ENCODE measurements around the gene WBP4.
A peak's percentile ranks its signal among the peaks of the same experiment; 100 is the strongest.

The WBP4 gene

DNA sequence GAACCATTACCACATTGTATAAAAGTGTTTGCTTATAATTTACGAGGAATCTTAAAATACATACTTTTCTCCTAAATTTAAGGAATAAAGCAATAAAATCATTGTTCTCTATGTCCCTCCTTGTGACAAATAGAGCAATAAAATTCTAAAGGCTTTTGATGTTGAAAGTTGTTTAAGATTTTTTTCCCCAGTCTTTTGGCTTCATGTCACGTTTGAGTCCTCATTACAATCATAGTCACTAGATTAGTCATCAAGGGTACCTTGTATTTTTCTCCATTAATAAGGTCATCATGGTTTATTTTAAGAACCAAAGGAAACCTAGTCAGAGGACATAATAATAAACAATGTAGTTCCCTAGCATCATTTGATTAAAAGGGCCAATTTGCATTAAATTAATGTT lies 3.2 kb downstream of the WBP4 start:
- Histone ChIP-seq H3K4me3 (replicated peaks; ENCODE audit: low read depth, low read length) (no peak overlapping the region), H3K27me3 (replicated peaks; ENCODE audit: control insufficient read depth, insufficient read depth, low read length) (no peaks in the 10 kb centered on the region), H3K36me3 (ENCODE audit: control insufficient read depth, insufficient read depth, low read length) (peaks cover 4% of the 10 kb centered on the region)
- TF ChIP-seq, protein P1, sequence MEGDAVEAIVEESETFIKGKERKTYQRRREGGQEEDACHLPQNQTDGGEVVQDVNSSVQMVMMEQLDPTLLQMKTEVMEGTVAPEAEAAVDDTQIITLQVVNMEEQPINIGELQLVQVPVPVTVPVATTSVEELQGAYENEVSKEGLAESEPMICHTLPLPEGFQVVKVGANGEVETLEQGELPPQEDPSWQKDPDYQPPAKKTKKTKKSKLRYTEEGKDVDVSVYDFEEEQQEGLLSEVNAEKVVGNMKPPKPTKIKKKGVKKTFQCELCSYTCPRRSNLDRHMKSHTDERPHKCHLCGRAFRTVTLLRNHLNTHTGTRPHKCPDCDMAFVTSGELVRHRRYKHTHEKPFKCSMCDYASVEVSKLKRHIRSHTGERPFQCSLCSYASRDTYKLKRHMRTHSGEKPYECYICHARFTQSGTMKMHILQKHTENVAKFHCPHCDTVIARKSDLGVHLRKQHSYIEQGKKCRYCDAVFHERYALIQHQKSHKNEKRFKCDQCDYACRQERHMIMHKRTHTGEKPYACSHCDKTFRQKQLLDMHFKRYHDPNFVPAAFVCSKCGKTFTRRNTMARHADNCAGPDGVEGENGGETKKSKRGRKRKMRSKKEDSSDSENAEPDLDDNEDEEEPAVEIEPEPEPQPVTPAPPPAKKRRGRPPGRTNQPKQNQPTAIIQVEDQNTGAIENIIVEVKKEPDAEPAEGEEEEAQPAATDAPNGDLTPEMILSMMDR (IDR thresholded peaks at IDR 0.05; ENCODE audit: insufficient read depth, low read length, poor library complexity, severe bottlenecking): no peak
- DNase-seq (ENCODE audit: extremely low read depth, insufficient read length): no peak

- Histone ChIP-seq H3K27me3 (replicated peaks; ENCODE audit: control insufficient read depth, insufficient read depth, low read length) (no peaks in the 10 kb centered on the region), H3K4me3 (replicated peaks; ENCODE audit: low read depth, low read length) (no peak overlapping the region), H3K36me3 (ENCODE audit: control insufficient read depth, insufficient read depth, low read length) (peaks cover 6% of the 10 kb centered on the region)
- TF ChIP-seq, protein P1 (IDR thresholded peaks at IDR 0.05; ENCODE audit: insufficient read depth, low read length, poor library complexity, severe bottlenecking): no peak
- no peak for DNase-seq (ENCODE audit: extremely low read depth, insufficient read length)
Observed at GRCh38 chr13:41065078-41065477, 3.8 kb downstream of the WBP4 start.

DNA sequence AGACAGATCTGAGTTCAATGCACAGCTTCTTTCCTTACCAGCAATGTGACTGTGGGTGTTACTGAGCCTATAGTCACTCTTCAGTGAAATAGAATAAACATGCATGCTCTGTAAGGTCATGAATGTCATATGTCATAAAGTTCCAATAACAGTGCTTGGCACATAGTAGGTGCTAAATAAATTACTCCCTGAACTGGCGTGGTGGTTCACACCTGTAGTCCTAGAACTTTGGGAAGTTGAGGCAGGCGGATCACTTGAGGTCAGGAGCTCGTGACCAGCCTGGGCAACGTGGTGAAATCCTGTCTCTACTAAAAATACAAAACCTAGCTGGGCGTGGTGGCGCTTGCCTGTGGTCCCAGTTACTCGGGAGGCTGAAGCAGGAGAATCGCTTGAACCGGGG lies 13.2 kb downstream of the WBP4 start:
- TF ChIP-seq, protein P1 (IDR thresholded peaks at IDR 0.05; ENCODE audit: insufficient read depth, low read length, poor library complexity, severe bottlenecking): no peak
- peaks cover 15% of the 10 kb centered on the region for H3K36me3 ChIP-seq (ENCODE audit: control insufficient read depth, insufficient read depth, low read length)
- H3K27me3 ChIP-seq (replicated peaks; ENCODE audit: control insufficient read depth, insufficient read depth, low read length): no peaks in the 10 kb centered on the region
- no peak overlapping the region for H3K4me3 ChIP-seq (replicated peaks; ENCODE audit: low read depth, low read length)
- no peak for DNase-seq (ENCODE audit: extremely low read depth, insufficient read length)

DNA sequence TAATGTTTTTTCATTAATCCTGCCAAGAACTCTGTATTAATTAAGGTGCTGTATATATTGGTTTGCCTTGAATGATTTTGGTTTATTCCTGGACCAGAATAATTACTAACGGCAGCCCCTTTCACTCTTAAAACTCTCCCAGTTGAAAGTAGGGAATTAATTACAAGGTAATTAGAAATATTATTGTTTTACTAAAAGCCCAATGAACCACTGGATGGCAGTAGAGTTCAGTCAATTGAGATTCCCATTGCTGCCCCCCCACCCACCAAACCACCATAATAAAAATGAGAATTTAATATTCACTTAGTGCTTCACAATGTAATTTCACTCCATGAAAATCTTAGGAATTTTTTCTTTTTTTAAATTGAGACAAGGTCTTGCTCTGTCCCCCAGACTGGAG lies 13.7 kb downstream of the WBP4 start:
- Histone ChIP-seq H3K27me3 (replicated peaks; ENCODE audit: control insufficient read depth, insufficient read depth, low read length) (no peaks in the 10 kb centered on the region), H3K36me3 (ENCODE audit: control insufficient read depth, insufficient read depth, low read length) (peaks cover 14% of the 10 kb centered on the region), H3K4me3 (replicated peaks; ENCODE audit: low read depth, low read length) (no peak overlapping the region)
- no peak for DNase-seq (ENCODE audit: extremely low read depth, insufficient read length)
- TF ChIP-seq, protein P1 (IDR thresholded peaks at IDR 0.05; ENCODE audit: insufficient read depth, low read length, poor library complexity, severe bottlenecking): peak; percentile 47

DNA sequence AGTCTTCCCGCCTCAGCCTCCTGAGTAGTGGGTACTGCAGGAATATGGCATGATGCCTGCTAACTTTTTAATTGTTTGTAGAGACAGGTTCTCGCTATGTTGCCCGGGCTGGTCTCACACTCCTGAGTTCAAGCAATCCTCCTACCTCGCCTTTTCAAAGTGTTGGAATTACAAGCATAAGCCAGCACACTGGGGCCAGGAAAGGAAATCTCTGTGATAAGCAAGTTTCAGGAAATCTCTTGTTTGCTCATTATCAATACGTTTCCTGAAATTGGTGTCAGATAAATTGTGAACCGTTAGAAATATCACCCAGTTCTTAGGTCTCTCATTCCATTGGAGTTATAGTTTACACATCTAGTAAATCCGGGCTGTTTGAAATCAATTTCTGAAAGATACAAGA lies 14.2 kb downstream of the WBP4 start:
- TF ChIP-seq, protein P1 (IDR thresholded peaks at IDR 0.05; ENCODE audit: insufficient read depth, low read length, poor library complexity, severe bottlenecking): no peak

GRCh38 chr13:41077475-41077874 lies 16.2 kb downstream of the WBP4 start:
- Histone ChIP-seq H3K4me3 (replicated peaks; ENCODE audit: low read depth, low read length) (no peak overlapping the region), H3K27me3 (replicated peaks; ENCODE audit: control insufficient read depth, insufficient read depth, low read length) (no peaks in the 10 kb centered on the region), H3K36me3 (ENCODE audit: control insufficient read depth, insufficient read depth, low read length) (peaks cover 10% of the 10 kb centered on the region)
- TF ChIP-seq, protein P1 (IDR thresholded peaks at IDR 0.05; ENCODE audit: insufficient read depth, low read length, poor library complexity, severe bottlenecking): no peak
- DNase-seq (ENCODE audit: extremely low read depth, insufficient read length): no peak

More for the DNA sequence above, 14.2 kb downstream of the WBP4 start:
- Histone ChIP-seq H3K4me3 (replicated peaks; ENCODE audit: low read depth, low read length) (no peak overlapping the region), H3K36me3 (ENCODE audit: control insufficient read depth, insufficient read depth, low read length) (peaks cover 11% of the 10 kb centered on the region), H3K27me3 (replicated peaks; ENCODE audit: control insufficient read depth, insufficient read depth, low read length) (no peaks in the 10 kb centered on the region)
- DNase-seq (ENCODE audit: extremely low read depth, insufficient read length): no peak
